Activated CD8-positive, alpha-beta memory T cell treated with anti-CD3 and anti-CD28 coated beads, Interleukin-2, amount 50 U/mL, for 4 hours (primary cell): ENCODE measurements around the gene NQO2.
"Not testable (repeated sequence)": the region's sequence is repeated elsewhere in the genome, so short reads cannot be mapped to it uniquely, and the experiment has no call there.

Source experiments
- DNase-seq: peaks from one replicate; pipeline ENCODE4 v3.0.0-alpha.2; 2020

The NQO2 gene

DNA sequence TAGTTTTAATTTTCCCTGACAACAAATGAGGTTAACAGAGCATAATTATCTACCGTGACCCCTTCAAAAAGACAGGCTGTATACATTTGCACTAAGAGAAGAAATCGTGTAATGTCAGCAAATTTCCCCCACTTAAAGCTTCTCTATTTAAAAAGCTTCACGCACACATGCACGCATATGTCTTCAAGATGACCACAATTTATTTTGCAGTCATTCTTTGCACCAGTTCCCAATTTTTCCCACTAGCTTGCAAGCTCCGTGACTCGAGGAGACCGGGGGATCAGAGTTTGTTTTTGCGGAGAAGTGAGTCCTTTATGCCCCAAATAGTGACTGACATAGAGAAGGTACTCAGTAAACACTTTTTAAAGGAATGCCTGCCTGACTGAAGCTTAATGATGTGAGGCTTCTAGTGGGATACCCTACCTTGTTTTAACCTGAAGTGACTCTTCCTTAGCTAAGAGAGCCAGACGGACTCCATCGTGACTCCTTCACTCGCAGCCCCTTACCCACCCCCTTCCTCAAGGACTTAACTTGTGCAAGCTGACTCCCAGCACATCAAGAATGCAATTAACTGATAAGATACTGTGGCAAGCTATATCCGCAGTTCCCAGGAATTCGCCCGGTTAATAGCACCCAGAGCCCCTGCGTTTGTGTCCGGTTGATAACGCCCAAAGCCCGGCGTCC lies 9.3 kb upstream of the NQO2 start:
- DNase-seq: no peak

DNA sequence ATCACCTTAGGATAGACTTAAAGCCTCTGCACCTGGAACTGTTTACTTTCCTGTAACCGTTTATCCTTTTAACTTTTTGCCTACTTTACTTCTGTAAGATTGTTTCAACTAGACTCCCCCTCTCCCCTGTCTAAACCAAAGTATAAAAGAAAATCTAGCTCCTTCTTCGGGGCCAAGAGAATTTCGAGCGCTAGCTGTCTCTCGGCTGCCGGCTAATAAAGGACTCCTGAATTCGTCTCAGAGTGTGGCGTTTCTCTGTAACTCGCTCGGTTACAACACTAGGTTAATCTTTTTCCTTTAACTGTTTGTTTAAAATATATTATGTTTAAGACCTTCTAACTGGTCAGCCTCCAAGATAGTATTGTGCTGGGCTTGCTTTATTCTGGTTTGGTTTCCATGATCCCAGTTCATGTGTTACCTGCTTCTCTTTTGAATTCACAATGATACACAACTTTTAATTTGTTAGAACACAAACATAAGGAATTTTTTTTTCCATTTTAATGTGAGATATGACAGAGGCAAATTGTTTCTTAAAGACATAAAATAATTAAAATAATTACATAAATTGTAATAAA lies 8.7 kb upstream of the NQO2 start:
- DNase-seq: no peak

DNA sequence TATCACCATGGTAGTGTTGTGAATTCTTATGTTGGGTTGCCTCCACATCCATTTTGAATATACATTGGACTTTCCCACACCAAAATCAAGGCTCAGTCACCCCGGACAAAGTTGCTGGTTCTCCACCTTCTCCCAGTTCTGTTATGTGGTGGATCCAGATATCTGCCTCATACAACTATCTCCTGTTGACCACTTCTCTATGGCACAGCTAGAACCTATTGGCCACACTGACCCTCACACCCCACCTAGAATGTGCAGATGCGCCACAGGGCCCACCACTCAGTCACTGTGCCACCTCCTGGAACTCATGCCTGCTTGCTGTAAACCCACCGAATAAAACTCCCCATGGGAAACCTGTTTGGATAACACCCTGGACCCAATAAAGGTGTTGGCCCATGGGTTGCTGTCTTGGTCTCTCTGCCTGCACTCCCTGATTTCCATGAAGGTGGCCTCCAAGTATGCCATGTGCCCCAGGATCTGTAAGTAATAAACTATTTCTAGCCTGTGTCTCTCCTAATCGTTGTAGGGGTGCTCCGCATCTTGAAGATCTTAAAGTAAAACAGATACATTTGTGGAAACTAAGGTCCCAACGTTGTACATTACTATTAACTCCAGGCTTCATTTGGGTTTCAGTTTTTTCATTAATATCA lies 7.2 kb upstream of the NQO2 start:
- DNase-seq: no peak

DNA sequence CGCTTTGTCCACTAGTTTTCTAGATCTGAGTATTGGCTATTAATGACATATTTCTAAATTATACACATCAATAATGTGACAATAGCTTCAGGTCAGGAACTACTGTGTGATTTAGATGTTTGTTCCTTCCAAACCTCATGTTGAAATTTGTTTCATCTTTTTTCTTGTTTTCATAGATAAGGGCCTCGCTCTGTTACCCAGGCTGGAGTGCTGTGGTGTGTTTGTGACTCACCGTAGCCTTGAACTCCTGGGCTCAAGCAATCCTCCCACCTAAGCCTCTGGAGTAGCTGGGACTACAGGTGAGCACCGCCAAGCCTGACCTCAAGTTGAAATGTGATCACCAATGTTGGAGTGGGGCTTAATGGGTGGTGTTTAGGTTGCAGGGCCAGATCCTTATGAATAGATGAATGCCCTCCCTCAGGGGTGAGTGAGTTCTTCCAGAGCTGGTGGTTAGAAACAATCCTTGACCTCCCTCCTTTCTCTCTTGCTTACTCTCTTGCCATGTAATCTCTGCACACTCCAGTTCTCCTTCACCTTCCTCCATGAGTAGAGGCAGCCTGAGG lies 5.9 kb upstream of the NQO2 start:
- no peak for DNase-seq

DNA sequence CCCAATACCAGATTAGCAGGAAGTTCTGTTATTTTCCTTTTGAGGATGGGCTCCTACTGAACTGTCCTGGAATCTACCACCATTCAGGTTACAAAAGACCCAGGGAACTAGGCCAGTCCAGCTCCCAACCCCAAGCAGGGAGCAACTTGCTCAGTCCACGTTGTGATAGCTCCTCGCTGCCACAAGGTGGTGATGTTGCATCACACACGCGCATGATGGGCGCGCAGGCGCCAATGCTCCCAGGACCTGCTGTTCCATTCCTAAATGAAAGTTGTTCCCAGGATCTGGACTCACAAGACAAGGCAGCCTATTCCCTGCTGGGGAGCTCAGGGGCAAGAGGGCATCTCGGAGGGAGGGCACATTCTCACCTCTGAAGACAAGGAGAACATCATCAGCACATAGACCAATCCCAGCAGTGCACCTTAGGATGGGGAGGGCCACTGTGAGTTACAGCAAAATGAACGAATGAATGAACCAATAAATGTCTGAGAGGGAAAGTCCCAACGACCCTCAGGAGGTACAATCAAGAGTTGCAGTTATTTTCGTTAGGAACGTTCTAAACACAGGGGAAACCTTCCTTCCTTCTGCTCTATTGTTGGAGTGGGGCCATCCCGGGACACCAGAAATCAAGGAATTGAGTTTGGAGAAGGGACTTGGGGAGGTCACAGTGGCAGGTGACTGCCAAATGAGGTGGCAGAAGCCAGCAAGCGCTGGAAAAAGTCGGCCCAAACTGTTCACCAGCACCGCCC lies 1.3 kb upstream of the NQO2 start:
- DNase-seq: peak; percentile 28

DNA sequence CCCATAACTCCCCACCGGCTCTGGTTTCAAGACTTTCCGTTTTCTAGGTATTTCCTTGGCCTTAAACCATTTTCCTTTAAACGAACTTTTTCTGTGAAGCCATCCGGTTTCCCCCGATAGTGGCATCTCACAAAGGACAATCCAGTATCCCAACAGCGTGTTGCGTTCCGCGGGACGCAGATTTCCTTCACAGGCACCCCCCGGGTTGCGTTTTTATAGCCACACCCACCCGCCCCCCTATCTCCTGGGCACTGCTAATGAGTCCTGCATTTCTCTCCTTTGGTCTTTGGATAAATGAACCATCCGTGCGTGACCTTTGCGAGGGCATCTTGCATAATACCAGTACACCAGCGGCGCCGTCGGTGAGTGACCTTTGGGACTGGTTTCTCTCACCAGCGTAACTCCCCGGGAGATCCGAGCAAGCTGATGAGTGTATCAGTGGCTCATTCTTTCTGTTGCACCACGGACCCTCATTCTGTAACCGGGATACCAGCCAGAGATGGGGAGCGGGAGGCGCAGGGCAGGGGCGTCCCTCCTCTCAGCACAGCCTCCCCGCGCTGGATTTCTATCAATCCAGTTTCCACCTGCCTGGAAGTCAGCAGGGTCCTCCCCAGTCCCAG lies 586 bp upstream of the NQO2 start:
- peak; percentile 72 for DNase-seq

DNA sequence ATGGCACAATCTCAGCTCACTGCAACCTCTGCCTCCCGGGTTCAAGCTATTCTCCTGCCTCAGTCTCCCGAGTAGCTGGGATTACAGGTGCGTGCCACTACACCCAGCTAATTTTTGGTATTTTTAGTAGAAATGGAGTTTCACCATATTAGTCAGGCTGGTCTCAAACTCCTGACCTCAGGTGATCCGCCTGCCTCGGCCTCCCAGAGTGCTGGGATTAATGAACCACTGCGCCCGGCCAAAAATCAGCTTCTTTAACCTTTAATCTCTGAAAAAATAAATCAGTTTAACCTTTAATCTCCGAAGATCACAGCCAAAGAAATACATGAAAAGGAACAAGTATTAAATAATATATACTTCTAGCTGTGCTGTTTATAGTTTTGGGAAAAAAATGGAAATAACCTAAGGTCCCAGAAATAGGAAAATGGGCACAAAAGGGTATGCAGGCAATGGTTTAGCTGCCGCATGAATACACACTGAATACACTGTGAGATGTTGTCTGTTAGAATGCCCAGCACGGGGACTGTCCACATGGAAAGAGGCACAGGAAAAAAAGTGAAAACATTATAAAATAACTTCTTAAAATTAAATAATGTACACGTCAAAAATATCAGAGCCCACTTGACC lies 1.6 kb downstream of the NQO2 start:
- DNase-seq: no peak

DNA sequence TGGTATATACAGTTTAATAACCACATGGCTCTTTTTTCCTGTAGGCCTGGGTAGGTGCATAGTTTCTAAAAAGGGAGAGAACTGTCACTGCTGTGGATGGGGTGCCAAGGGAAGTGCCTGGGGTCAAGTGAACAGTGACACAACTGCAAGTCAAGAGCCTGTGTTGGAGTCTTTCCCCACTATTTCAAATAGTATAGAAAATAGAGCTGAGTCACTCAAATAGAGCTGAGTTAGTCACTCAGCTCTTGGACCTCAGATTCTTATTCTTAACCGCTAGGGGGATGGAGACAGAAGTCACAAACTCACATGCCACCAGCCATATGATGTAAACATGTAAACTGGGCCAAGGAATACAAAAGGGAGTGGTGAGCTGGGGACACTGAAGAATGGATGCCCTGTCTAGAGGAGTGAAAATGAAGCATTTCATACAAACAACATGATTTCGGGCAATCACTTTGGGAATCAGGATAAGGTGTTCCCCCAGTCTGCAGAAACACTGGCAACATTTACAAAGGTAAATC lies 2.1 kb downstream of the NQO2 start:
- no peak for DNase-seq

DNA sequence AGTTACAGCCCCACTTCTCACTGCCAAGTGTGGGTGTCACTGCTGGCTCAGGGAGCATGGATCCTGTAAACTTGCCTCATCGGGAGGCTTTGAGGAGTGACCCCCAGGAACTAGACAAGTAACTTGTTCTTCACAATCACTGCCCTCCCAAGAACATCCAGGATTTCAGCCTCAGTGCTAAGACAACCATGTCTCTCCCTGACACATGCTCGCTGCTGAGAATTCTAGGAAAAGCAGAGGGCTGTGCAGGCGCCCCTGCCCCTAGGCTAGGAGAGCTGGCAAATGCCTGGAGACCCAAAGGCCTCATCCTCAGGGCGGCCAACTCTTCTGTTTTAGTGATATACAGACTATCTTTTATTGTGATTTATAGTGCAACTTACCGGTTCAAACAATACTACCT lies 3.5 kb downstream of the NQO2 start:
- not testable (repeated sequence) for DNase-seq

DNA sequence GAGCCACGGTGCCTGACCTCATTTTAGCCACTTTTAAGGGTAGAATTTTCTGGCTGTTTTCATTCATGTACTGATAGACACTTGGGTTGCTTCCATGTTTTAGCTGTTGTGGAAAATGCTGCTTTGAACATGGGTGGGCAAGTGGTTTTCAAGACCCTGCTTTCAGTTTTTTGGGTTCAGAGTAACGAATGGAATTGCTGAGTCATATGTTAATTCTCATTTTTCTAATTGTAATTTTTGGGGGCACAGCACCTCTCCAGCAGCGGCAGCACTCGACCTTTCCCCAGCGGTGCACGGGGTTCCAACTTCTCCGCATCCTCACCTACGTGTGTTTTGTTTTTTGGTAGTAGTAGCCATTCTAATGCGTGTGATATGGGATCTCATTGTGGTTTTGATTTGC lies 5.4 kb downstream of the NQO2 start:
- no peak for DNase-seq

DNA sequence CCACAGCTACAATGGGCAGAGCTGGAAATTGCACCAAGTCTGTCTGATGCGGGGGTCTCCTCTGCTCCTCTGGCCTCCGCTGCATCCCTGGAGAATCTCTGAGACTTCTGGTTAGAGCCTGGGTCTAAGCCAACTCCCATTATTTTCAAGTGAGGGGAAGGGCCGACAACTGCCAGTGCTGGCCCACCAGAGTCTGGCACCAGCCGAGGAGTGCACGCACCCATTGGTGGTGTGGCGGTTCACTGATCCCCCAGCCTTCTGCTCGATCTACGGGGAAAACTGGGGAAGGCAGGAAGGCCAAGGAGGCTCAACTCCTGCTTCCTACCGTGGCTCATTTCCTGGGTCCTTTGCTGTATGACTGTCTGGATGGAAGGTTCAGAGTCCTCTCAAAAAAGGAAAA lies 6.2 kb downstream of the NQO2 start:
- DNase-seq: no peak

DNA sequence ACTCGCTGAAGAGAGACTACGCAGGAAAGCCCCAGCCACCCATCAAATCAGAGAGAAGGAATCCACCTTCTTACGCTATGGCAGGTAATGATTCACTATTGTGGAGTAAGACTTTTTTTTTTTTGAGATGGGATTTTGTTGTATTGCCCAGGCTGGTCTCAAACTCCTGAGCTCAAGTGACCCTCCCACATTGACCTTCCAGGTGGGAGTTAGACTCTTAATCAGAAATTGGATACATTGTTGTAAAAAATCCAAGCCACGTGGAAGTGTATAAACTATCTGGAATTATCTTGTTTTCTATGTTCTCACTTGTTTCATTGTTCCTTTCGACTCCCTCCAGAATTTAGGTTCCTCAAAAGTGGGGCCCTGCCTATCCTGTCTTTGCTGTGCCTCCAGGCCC lies 6.8 kb downstream of the NQO2 start:
- DNase-seq: no peak

DNA sequence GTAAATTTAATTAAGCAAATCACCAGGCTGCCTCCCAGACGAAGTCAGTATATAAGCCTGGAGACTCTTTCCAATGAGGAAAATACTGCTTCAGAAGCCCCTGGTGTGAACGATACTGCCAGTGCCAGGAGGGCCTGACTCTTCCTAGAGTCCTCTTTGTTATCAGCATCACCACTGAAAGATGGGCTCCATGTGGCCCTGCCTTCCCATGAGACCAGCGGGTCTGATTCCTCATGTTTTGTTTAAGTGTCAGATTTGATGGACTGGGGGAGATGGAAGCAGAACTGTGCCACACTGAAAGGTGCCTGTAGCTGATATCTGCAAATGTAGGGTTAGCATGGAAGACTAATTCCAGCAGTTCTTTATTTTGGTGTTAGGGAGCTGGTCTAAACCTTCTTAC lies 7.9 kb downstream of the NQO2 start:
- no peak for DNase-seq

DNA sequence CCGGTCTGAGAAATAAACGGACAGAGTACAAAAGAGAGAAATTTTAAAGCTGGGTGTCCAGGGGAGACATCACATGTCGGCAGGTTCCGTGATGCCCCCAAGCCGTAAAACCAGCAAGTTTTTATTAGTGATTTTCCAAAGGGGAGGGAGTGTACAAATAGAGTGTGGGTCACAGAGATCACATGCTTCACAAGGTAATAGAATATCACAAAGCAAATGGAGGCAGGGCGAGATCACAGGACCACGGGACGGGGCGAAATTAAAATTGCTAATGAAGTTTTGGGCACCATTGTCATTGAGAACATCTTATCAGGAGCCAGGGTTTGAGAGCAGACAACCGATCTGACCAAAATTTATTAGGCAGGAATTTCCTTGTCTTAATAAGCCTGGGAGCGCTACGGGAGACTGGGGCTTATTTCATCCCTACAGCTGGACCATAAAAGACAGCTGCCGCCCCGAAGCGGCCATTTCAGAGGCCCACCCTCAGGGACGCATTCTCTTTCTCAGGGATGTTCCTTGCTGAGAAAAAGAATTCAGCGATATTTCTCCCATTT lies 9.1 kb downstream of the NQO2 start:
- DNase-seq: not testable (repeated sequence)

DNA sequence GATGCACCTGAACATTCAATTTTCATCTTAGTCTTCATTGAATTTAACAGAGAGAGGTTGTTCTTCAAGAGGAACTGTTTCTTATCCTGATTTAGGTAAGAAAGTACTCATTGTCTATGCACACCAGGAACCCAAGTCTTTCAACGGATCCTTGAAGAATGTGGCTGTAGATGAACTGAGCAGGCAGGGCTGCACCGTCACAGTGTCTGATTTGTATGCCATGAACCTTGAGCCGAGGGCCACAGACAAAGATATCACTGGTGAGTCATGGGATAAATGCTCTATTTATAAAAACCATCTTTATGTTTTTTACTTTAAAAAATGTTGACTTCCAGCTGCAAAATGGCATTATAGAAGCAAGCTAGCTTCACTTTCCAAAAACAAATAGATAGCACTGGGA lies 10.2 kb downstream of the NQO2 start:
- DNase-seq: no peak

DNA sequence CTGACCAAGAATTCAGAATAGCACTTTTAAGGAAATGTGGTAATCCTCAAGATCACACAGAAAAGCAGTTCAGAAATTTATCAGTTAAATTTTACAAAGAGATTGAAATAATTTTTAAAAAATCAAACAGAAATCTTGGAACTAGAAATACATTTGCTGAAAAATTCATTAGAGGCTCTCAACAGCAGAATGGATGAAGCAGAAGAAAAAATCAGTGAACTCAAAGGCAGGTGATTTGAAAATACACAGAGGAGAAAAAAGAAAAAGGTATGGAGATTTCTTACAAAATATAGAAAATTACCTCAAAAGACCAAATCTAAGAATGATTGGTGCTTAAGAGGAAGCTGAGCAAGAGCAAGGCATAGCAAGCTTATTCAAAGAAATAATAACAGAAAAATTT lies 11.5 kb downstream of the NQO2 start:
- no peak for DNase-seq

DNA sequence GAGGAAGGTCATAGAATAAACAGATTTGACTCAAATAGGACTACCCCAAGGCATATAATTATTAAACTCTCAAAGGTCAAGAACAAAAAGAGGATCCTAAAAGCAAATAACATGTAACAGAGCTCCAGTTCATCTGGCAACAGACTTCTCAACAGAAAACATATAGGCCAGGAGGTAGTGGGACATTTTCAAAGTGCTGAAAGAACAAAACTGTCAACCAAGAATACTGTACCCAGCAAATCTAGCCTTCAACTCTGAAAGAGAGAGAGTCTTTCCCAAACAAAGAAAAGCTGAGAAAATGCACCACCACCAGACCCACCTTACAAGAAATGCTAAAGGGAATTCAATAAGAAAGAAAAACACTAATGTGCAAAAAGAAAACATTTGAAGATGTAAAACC lies 11.9 kb downstream of the NQO2 start:
- DNase-seq: no peak

DNA sequence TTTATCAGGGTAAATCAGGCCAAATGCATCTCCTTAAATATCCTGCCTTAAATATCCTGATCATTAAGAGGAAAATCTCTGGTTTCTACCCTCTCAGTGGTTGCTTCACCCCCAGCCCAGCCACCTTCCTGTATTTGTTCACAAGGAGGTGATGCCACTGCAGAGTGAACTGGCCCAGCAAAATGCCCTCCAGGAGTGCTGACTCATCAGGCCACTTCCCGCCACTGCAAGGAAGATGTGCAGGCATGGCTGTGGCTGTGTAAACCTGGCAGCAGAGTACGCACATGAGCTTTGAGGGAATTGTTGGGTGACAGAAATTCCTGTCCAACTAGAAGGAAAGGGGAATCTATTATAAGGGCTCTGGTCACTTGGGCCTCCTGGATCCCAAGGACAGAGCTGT lies 13.8 kb downstream of the NQO2 start:
- no peak for DNase-seq

DNA sequence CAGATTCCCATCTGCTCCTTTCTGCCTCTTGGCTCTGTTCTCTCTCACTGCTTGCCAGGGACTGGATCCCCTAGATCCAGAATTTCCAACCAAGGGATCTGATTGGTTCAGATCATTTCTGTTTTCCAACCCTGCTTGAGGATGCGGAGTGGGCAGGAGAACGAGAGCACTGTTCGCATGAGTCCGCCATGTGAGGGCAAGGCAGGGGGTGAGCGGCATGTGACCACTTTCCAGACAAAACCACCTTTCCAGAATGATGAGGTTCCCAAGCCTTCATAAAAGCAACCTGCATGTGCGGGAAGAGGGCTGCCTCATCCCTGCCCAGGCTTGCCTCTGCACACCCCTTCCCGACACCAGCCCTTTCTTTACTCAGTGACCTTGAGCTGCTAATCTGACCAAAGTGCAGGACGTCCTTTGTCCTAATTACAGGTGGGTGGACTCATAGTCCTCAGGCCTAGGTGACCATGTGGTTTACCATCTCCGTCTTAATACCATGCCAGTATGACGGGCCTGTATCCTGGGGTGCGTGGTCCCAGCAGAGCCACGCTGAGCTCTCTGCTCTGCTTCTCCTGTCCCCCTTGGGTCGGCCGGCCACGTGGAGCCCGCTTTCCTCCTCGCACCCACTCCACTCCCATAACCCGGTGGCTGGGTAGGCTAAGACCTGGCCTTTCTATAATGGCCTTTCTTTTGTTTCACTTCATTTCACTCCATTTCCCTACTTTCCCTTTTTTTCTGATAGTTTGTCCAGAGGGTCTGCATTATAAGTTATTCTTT lies 14.4 kb downstream of the NQO2 start:
- DNase-seq: no peak

DNA sequence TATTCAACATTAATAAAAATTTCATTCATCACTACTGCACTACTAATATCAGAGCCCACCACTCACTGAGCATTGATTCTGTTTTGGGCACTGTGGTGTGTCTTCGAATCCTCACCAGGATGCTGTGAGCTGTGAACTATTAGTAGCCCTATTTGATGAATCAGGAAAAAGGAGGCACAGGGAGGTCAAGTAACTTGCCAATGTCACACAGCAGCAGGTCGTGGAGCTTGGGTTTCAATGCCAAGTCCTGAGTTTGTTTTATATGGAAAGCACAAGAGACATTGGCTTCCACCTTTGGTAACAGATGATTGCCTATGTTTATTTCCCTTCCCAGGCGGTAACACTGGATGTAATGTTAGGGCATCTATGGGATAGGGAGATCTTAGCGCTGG lies 15.0 kb downstream of the NQO2 start:
- DNase-seq: no peak

DNA sequence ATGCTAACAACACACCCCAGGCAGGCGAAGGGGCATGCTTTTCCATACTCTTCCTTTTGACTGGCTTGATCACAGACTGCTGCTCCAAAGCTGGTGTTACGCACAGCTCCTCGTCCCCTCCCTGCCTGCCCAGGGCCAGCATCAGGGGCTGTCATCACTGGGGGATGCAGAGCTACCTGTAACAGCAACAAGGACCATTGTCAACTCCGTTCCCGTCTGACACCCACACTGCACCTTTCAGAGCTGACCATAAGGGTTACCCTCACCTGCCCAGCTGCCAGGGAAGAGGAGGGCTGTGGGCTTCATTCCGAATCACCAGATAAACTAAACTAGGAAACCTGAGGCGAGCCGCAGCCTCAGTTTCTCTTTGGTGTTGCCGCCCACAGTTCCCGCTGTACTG lies 15.4 kb downstream of the NQO2 start:
- no peak for DNase-seq
